Cardiac fibroblast (primary cell): ENCODE data around the gene MED12L.

Experiments used
- DNase-seq, 2 donors: peaks; one replicate each; pipeline versions ENCODE4 v3.0.0 to v3.0.0-alpha.2; 2010; ENCODE audit warnings: low read depth in 2 of 2
- H3K4me3 ChIP-seq, 2 donors: replicated peaks in 1 of 2; 1 replicate in 1 of 2; 2 replicates in 1 of 2; pipeline ENCODE4 v1.5.1; 2011; ENCODE audit warnings: low read depth in 2 of 2, low read length in 2 of 2, mild to moderate bottlenecking in 2 of 2, moderate library complexity in 1 of 2
- TF ChIP-seq, protein P1 (sequence below): IDR thresholded peaks from one replicate; pipeline ENCODE4 v1.5.1; 2011; ENCODE audit warnings: low read depth, mild to moderate bottlenecking, low read length, inconsistent platforms

MED12L gene

DNA sequence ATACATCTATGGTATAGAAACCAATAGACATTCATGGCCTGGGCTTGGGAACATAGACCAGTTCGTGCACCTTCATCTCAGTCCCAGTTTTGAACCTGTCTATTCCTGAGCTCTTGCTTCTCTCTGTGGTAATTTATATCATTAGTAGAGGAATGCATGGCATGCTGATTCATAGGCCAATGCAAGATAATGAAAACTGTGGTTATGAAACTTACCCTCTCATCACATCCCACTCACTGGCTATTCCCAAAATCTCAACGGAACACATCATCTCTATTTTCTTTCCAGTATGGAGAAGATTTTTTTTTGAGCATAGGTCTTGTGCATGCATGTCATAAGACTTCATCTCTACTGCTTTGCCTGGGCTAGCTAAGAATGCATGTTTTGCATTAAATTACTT lies 317.8 kb downstream of the MED12L start:
- peak; percentile 60 to 78 for DNase-seq
- H3K4me3 ChIP-seq: no peak overlapping the region
- TF ChIP-seq, protein P1, sequence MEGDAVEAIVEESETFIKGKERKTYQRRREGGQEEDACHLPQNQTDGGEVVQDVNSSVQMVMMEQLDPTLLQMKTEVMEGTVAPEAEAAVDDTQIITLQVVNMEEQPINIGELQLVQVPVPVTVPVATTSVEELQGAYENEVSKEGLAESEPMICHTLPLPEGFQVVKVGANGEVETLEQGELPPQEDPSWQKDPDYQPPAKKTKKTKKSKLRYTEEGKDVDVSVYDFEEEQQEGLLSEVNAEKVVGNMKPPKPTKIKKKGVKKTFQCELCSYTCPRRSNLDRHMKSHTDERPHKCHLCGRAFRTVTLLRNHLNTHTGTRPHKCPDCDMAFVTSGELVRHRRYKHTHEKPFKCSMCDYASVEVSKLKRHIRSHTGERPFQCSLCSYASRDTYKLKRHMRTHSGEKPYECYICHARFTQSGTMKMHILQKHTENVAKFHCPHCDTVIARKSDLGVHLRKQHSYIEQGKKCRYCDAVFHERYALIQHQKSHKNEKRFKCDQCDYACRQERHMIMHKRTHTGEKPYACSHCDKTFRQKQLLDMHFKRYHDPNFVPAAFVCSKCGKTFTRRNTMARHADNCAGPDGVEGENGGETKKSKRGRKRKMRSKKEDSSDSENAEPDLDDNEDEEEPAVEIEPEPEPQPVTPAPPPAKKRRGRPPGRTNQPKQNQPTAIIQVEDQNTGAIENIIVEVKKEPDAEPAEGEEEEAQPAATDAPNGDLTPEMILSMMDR: no peak

DNA sequence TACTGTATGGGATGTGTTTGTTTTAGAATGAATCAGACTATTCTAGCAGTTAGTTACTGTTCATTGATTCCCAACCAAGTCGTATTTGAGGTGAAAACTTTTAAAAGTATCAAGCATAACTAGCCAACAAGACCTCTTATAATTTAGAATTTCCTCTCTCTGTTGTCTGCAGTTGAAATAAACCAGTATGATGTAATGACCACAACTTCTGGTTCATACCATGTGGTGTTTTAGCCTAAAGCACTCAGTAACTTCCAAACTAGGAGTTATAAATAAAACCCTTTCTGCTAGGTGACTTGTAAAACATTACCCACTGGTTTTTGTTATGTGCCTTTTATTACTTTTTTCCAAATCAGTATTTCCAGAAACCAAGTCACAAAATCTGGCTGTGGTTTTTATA lies 318.9 kb downstream of the MED12L start:
- H3K4me3 ChIP-seq: no peak overlapping the region

DNA sequence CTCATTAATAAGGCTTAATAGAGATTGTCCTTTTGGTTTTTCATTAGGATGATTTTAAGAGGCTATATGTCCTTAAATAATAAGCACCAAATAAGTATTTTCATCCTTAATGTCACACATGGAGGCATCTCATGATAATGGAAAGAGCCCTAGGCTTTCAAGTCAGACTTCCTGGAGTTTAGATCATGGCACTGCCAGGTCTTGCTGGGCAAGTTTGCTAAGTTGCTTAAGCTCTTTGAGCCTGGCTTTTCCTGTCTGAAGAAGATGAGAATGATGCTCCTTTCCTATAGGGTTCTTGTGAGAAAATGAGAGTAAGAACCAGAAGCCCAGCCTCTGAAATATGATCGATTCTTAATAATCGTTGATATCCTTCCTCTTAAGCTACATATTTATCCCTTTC lies 322.5 kb downstream of the MED12L start:
- DNase-seq: no peak
- TF ChIP-seq, protein P1: no peak
- H3K4me3 ChIP-seq: no peak overlapping the region

More for the DNA sequence above, 318.9 kb downstream of the MED12L start:
- DNase-seq: peak; percentile 31 to 39
- TF ChIP-seq, protein P1: no peak

DNA sequence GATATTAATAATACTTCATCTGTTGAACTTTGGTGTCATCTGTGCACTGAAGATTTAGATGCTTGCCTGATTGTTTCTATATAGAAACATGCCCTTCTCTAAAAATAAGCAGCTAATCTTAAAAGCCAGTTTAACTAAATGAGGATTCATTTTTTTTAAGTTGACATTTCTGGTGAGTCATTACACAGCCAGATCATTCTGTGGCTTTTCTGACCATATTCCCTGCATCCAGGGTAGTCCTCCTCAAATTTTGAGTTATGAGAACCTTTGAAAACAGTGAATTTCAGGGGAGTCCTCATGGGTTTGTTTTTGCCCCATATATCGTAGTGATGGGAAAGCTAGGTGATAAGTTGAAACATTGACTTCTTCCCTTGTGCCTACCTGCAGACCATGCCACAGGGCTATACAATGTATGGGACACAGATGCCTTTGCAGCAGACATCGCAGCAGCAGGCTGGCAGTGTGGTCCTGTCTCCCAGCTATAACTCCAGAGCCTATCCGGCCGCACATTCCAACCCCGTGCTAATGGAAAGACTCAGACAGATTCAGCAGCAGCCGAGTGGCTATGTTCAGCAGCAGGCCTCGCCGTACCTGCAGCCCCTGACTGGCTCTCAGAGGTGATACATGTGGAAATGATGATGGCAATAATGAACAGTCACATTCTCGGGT lies 325.6 kb downstream of the MED12L start:
- TF ChIP-seq, protein P1: no peak
- DNase-seq: peak in 1 of 2 donors; percentile 30
- no peak overlapping the region for H3K4me3 ChIP-seq

DNA sequence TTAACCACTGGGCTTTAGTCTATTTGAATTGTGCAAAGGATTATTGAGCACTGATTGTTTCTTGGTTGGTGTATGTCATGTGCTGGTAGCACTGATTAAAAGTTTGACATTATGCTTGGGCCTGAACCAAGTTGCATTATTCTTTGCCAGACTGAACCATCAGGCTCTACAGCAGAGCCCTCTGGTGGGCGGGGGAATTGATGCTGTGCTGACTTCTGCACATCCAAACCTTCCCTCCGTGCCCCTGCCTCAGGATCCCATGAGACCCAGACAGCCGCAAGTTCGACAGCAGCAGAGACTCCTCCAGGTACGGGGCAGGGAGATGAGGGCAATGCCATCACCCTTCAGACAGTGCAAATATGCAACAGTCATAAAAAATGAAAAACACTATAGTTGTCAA lies 327.5 kb downstream of the MED12L start:
- DNase-seq: no peak
- H3K4me3 ChIP-seq: no peak overlapping the region
- TF ChIP-seq, protein P1: no peak

DNA sequence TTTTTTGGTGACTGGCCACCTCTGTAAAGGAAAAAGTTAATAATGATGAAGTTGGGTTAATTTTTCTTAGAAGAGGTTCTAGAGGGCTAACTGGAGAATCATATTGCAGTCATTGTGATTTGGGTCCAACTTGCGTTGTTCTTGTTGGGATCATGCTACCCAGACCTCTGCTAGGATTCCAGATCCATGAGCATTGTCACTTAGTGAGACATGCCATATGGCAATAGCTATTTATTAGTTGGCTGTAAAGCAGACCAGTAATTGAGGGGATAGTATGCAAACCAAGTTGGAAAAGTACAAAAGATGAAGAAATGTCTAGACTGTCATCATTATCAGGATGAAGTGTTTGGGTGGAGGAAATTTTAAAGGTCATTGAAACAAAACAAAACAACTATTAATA lies 329.8 kb downstream of the MED12L start:
- TF ChIP-seq, protein P1: no peak
- H3K4me3 ChIP-seq: no peak overlapping the region
- DNase-seq: no peak

DNA sequence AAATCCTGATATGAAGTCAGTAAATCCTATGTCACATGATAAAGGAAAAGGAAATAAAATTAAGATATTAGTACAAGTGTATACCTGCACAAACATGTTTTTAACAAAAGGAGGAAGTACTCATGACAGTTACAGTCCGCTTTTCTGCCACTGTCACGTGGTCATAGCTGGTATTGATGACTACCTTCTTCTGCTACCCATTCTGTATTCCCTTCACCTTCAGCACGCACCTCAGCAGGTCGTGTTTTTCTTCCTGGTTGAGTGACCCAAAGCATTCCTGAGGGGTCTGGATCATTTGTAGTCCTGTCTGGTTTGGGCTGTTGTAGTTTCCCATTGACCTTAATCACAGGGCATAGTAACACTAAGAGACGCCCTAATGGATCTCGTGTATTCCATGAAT lies 334.3 kb downstream of the MED12L start:
- TF ChIP-seq, protein P1: no peak
- no peak for DNase-seq
- no peak overlapping the region for H3K4me3 ChIP-seq
